Transverse colon (tissue), 1 donor: Measurements from ENCODE around the gene SLC26A9.

Source experiments
- EP300 ChIP-seq: sonication (generic); formaldehyde crosslinking; IDR thresholded peaks from one replicate; pipeline ENCODE4 v1.6.1; 2017; ENCODE audit warnings: antibody characterized with exemption, low read depth
- POLR2A ChIP-seq: fragments of 450-650 bp; IDR thresholded peaks from one replicate; pipeline ENCODE4 v1.6.1; 2016; ENCODE audit warnings: antibody characterized with exemption, mild to moderate bottlenecking, moderate library complexity

GRCh38 chr1:205950826-205951549 is 7.7 kb upstream of the SLC26A9 start:
- TF ChIP-seq EP300 (no peak), POLR2A (no peak)
